ENCODE measurements around the gene CSTPP1.
"Not testable (repeated sequence)": the region's sequence is repeated elsewhere in the genome, so short reads cannot be mapped to it uniquely, and the experiment has no call there.

DNA sequence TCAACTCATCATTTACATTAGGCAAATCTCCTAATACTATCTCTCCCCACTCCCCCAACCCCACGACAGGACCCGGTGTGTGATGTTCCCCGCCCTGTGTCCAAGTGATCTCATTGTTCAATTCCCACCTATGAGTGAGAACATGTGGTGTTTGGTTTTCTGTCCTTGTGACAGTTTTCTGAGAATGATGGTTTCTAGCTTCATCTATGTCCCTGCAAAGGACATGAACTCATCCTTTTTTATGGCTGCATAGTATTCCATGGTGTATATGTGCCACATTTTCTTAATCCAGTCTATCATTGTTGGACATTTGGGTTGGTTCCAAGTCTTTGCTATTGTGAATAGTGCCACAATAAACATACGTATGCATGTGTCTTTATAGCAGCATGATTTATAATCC is 176.4 kb downstream of the CSTPP1 start:
- TF ChIP-seq CTCF (IDR thresholded peaks at IDR 0.05; ENCODE audit: insufficient read depth, low read depth, low read length); EZH2 (IDR thresholded peaks at IDR 0.05; ENCODE audit: insufficient read depth, low read length): not testable (repeated sequence)
